H1 (cell line): ENCODE data around the gene GLG1. TPM values are rescaled to one million over a fixed set of nuclear protein-coding genes. Genes with fewer than 3 reads are reported as not detected.

Source experiments
- POLR2AphosphoS5 ChIP-seq: IDR thresholded peaks from 2 replicates; pipeline ENCODE4 v1.6.1; 2011; ENCODE audit warnings: low read depth, low read length
- RAD21 ChIP-seq, 2 experiments: IDR thresholded peaks in 1 of 2; conservative IDR thresholded peaks in 1 of 2; 2 replicates each; pipeline ENCODE4 v1.6.1; 2011; ENCODE audit warnings: low read depth in 2 of 2, low read length in 2 of 2, improper control_type of control experiment in 1 of 2, inconsistent platforms in 1 of 2, mild to moderate bottlenecking in 1 of 2, moderate library complexity in 1 of 2
- TCF12 ChIP-seq: IDR thresholded peaks from 2 replicates; pipeline ENCODE4 v1.6.1; 2011; ENCODE audit warnings: low read depth, mild to moderate bottlenecking, low read length
- TEAD4 ChIP-seq: IDR thresholded peaks from 2 replicates; pipeline ENCODE4 v1.6.1; 2012; ENCODE audit warnings: low read depth, low read length, inconsistent platforms, mixed read lengths
- polyA plus RNA-seq, 7 experiments: library from polyadenylated mRNA; depleted of rRNA in 3 of 7; stranded (reverse) in 5 of 7; unstranded in 2 of 7; fragments of >200 nt in 5 of 7; fragments of 200-250 nt in 2 of 7; gene quantifications; 1 replicate in 5 of 7; 2 replicates in 1 of 7; 4 replicates in 1 of 7; pipeline versions ENCODE4 v1.2.1 to v1.2.3, GENCODE V29; 2011 to 2013; ENCODE audit warnings: missing spikeins in 2 of 7, mixed read lengths in 2 of 7
- total RNA-seq: library from RNA; stranded (reverse); fragmentation: NEBNext Ultra II Directional; extraction: Animal tissue kit (Norgen Biotek cat#: 25700); gene quantifications from 2 replicates; pipeline ENCODE4 v1.2.1, GENCODE V29; 2021
- TF ChIP-seq, protein P1 (sequence below): fragments of 300-600 bp; sonication (generic); IDR thresholded peaks from 2 replicates; pipeline ENCODE4 v1.7.1; 2012; ENCODE audit warnings: low read length, moderate library complexity, mild to moderate bottlenecking, inconsistent platforms; ENCODE audit not compliant: insufficient replicate concordance

The GLG1 gene
- total and polyA plus RNA-seq, 2 of the 8 experiments (the other 6 are each of a cell fraction or from before 2014, with no cell fraction given): 53.4 to 139 TPM

DNA sequence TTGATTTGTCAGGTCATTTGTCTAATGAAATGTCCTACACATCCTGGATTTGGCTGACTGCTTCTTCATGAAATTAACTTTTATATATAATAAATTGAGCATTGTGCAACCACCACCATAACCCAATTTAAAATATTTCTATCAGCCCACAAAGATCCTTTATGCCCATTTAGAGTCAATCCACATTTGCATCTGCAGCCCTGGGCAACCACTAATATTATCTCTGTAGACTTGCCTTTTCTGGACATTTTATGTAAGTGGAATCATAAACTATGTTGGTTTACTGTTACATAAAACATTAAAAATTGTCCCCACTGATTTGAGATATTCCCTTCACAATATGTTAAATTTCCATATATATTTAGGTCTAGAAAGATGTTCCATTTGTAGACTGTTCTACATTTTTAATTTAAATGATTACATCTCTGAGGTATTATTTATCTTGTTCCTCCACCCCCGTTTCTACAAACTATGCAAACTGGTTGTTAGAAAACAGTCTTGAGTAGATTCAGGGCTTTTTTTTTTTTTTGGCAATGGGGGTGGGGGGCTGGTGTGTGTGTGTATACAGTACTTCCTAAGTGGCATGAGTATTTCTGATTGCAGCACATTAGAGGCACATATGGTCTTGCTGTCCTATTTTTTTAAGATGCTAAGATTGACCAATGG lies 43.1 kb upstream of the GLG1 start (continued):
- no peak for TF ChIP-seq TCF12
- TF ChIP-seq, protein P1, sequence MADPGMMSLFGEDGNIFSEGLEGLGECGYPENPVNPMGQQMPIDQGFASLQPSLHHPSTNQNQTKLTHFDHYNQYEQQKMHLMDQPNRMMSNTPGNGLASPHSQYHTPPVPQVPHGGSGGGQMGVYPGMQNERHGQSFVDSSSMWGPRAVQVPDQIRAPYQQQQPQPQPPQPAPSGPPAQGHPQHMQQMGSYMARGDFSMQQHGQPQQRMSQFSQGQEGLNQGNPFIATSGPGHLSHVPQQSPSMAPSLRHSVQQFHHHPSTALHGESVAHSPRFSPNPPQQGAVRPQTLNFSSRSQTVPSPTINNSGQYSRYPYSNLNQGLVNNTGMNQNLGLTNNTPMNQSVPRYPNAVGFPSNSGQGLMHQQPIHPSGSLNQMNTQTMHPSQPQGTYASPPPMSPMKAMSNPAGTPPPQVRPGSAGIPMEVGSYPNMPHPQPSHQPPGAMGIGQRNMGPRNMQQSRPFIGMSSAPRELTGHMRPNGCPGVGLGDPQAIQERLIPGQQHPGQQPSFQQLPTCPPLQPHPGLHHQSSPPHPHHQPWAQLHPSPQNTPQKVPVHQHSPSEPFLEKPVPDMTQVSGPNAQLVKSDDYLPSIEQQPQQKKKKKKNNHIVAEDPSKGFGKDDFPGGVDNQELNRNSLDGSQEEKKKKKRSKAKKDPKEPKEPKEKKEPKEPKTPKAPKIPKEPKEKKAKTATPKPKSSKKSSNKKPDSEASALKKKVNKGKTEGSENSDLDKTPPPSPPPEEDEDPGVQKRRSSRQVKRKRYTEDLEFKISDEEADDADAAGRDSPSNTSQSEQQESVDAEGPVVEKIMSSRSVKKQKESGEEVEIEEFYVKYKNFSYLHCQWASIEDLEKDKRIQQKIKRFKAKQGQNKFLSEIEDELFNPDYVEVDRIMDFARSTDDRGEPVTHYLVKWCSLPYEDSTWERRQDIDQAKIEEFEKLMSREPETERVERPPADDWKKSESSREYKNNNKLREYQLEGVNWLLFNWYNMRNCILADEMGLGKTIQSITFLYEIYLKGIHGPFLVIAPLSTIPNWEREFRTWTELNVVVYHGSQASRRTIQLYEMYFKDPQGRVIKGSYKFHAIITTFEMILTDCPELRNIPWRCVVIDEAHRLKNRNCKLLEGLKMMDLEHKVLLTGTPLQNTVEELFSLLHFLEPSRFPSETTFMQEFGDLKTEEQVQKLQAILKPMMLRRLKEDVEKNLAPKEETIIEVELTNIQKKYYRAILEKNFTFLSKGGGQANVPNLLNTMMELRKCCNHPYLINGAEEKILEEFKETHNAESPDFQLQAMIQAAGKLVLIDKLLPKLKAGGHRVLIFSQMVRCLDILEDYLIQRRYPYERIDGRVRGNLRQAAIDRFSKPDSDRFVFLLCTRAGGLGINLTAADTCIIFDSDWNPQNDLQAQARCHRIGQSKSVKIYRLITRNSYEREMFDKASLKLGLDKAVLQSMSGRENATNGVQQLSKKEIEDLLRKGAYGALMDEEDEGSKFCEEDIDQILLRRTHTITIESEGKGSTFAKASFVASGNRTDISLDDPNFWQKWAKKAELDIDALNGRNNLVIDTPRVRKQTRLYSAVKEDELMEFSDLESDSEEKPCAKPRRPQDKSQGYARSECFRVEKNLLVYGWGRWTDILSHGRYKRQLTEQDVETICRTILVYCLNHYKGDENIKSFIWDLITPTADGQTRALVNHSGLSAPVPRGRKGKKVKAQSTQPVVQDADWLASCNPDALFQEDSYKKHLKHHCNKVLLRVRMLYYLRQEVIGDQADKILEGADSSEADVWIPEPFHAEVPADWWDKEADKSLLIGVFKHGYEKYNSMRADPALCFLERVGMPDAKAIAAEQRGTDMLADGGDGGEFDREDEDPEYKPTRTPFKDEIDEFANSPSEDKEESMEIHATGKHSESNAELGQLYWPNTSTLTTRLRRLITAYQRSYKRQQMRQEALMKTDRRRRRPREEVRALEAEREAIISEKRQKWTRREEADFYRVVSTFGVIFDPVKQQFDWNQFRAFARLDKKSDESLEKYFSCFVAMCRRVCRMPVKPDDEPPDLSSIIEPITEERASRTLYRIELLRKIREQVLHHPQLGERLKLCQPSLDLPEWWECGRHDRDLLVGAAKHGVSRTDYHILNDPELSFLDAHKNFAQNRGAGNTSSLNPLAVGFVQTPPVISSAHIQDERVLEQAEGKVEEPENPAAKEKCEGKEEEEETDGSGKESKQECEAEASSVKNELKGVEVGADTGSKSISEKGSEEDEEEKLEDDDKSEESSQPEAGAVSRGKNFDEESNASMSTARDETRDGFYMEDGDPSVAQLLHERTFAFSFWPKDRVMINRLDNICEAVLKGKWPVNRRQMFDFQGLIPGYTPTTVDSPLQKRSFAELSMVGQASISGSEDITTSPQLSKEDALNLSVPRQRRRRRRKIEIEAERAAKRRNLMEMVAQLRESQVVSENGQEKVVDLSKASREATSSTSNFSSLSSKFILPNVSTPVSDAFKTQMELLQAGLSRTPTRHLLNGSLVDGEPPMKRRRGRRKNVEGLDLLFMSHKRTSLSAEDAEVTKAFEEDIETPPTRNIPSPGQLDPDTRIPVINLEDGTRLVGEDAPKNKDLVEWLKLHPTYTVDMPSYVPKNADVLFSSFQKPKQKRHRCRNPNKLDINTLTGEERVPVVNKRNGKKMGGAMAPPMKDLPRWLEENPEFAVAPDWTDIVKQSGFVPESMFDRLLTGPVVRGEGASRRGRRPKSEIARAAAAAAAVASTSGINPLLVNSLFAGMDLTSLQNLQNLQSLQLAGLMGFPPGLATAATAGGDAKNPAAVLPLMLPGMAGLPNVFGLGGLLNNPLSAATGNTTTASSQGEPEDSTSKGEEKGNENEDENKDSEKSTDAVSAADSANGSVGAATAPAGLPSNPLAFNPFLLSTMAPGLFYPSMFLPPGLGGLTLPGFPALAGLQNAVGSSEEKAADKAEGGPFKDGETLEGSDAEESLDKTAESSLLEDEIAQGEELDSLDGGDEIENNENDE: no peak
- TF ChIP-seq TEAD4: no peak
- TF ChIP-seq POLR2AphosphoS5: no peak
- TF ChIP-seq RAD21 (IDR thresholded peaks at IDR 0.05 in 1 of 2, conservative IDR thresholded peaks at IDR 0.05 in 1 of 2; ENCODE audit: low read depth in 2 of 2, low read length in 2 of 2): no peak
- TF ChIP-seq, all 59 proteins: peak for 0
